OCI-LY7 (cell line): Measurements from ENCODE around the gene PPP1R16B. TPM values are rescaled to one million over a fixed set of nuclear protein-coding genes. Genes with fewer than 3 reads are reported as not detected.
A peak's percentile ranks its signal among the peaks of the same experiment; 100 is the strongest.

Experiments used
- BruUV-seq: library from RNA; stranded (reverse); fragments of 400-500 nt; replicated peaks from 2 replicates; lab custom pipeline; 2021; lab: Mats Ljungman, UMichigan
- CTCF ChIA-PET: fragments of 300-600 bp; sonication (Branson Sonifier 250); formaldehyde crosslinking; loops from one replicate; lab custom pipeline; 2022; ENCODE audit warnings: antibody characterized with exemption; ENCODE audit not compliant: unreplicated experiment; lab: Charles Lee
- POLR2A ChIA-PET: fragments of 300-600 bp; sonication (Branson Sonifier 250); formaldehyde crosslinking; loops from one replicate; lab custom pipeline; 2022; ENCODE audit warnings: antibody characterized with exemption; lab: Charles Lee
- DNase-seq: peaks from one replicate; pipeline ENCODE4 v3.0.0-alpha.2; 2015; ENCODE audit warnings: low spot score
- H2AFZ ChIP-seq: fragments of 200-600 bp; sonication (generic), shearing (Covaris generic); 2 replicates; pipeline ENCODE4 v1.6.1; 2014; ENCODE audit warnings: mild to moderate bottlenecking, antibody characterized with exemption, low read length, moderate library complexity
- H3K27ac ChIP-seq: fragments of 200-600 bp; sonication (generic); 2 replicates; pipeline ENCODE4 v1.5.1; 2014; ENCODE audit warnings: mixed run types, low read depth, mild to moderate bottlenecking, moderate library complexity, low read length, inconsistent platforms; ENCODE audit not compliant: poor library complexity, severe bottlenecking
- H3K36me3 ChIP-seq: fragments of 200-600 bp; sonication (generic); 2 replicates; pipeline ENCODE4 v1.6.1; 2014; ENCODE audit warnings: mild to moderate bottlenecking, antibody characterized with exemption, low read length, moderate library complexity, mixed read lengths; ENCODE audit not compliant: insufficient read depth
- H3K4me1 ChIP-seq: fragments of 200-600 bp; sonication (generic); 2 replicates; pipeline ENCODE4 v1.5.1; 2014; ENCODE audit warnings: mild to moderate bottlenecking, low read length; ENCODE audit not compliant: insufficient read depth, poor library complexity, severe bottlenecking
- H3K4me2 ChIP-seq: fragments of 200-600 bp; sonication (generic); 2 replicates; pipeline ENCODE4 v1.6.1; 2014; ENCODE audit warnings: mild to moderate bottlenecking, low read length
- H3K4me3 ChIP-seq: fragments of 200-600 bp; sonication (generic); 2 replicates; pipeline ENCODE4 v1.5.1; 2014; ENCODE audit warnings: mild to moderate bottlenecking, low read depth, low read length; ENCODE audit not compliant: poor library complexity, severe bottlenecking
- H3K79me2 ChIP-seq: fragments of 200-600 bp; sonication (generic); 2 replicates; pipeline ENCODE4 v1.6.1; 2016; ENCODE audit warnings: low read depth, mild to moderate bottlenecking, low read length, moderate library complexity, mixed read lengths; ENCODE audit not compliant: insufficient read depth
- H3K9me2 ChIP-seq: fragments of 200-600 bp; sonication (generic); 2 replicates; pipeline ENCODE4 v1.6.1; 2016; ENCODE audit warnings: mild to moderate bottlenecking, low read length, mixed read lengths; ENCODE audit not compliant: insufficient read depth
- H3K9me3 ChIP-seq: fragments of 200-600 bp; sonication (generic); 2 replicates; pipeline ENCODE4 v1.6.1; 2014; ENCODE audit warnings: mild to moderate bottlenecking, mixed run types, low read length, mixed read lengths
- H4K20me1 ChIP-seq: fragments of 200-600 bp; sonication (generic); 2 replicates; pipeline ENCODE4 v1.6.1; 2014; ENCODE audit warnings: mild to moderate bottlenecking, antibody characterized with exemption, low read length, moderate library complexity, mixed read lengths; ENCODE audit not compliant: insufficient read depth
- EZH2phosphoT487 ChIP-seq: fragments of 200-600 bp; sonication (generic); IDR thresholded peaks from 2 replicates; pipeline ENCODE4 v1.6.1; 2018; ENCODE audit warnings: low read depth, borderline replicate concordance, mild to moderate bottlenecking, mixed run types, antibody characterized with exemption, low read length, moderate library complexity, mixed read lengths
- intact Hi-C: fragments of 100-400 bp; cut with micrococcal nuclease; formaldehyde crosslinking; loops from one replicate; pipeline ENCODE4 v1.10.0; 2022; ENCODE audit not compliant: unreplicated experiment
- total RNA-seq, 2 experiments: library from RNA; depleted of rRNA in 1 of 2; stranded (reverse); fragments of >200 nt in 1 of 2; shearing (Covaris generic) in 1 of 2; gene quantifications; 2 replicates each; pipeline ENCODE4 v1.2.3, GENCODE V29; 2014 to 2022
- TF ChIP-seq, protein P1 (sequence below): fragments of 200-600 bp; sonication (generic); conservative IDR thresholded peaks from 2 replicates; pipeline ENCODE4 v1.5.1; 2014; ENCODE audit warnings: mild to moderate bottlenecking, antibody characterized with exemption, low read length, moderate library complexity, mixed read lengths

Gene PPP1R16B
- total RNA-seq, 2 experiments from 2014 or later, result 45.4 to 49.7 TPM

DNA sequence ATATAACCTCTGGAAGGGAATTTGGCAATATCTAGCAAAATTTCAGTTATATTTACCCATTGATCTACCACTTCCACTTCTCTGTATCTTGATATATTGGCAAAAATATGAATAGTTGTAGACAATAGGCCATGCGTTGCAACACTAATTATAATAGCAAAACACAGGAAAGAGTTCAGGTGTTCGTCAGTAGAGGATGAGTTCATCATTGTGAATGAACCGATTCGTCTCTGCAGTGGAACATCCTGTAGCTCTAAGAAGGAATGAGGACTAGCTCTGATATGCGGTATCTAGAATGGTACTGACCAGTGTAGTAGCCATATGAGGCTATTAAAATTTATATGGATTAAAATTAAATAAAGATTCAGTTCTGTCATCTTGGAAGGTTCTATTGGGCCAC lies 129.0 kb downstream of the PPP1R16B start:
- POLR2A ChIA-PET, result interaction anchor here (1.1 kb wide), 1 partner anchor 26 kb away, joined by 7 read pairs; no protein-coding TSS in a partner anchor
- CTCF ChIA-PET, result no interaction called here
- H3K79me2 ChIP-seq, result peaks cover 100% of the 10 kb centered on the region

DNA sequence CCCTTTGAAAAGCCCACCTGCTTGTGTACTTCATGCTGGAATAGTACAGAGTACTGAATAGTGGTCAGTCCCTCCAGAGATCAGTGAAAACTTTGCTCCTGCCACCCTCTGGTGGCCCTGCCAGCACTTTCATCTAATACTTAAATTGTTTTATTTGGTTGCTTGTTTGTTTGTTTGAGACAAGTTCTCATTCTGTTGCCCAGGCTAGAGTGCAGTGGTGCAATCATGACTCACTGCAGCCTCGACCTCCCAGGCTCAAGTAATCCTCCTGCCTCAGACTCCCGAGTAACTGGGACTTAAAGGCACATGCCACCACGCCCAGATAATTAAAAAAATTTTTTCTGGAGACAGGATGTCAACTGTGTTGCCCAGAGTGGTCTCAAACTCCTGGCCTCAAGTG lies 129.8 kb downstream of the PPP1R16B start:
- Histone ChIP-seq H3K4me3 (no peak overlapping the region), H3K36me3 (peaks cover 96% of the 10 kb centered on the region), H3K27ac (no peak overlapping the region), H3K79me2 (peaks cover 100% of the 10 kb centered on the region), H3K4me2 (no peak overlapping the region), H3K9me2 (no peaks in the 10 kb centered on the region), H4K20me1 (peaks cover 62% of the 10 kb centered on the region), H2AFZ (no peak overlapping the region), H3K9me3 (no peaks in the 10 kb centered on the region), H3K4me1 (peaks cover 29% of the 10 kb centered on the region)
- BruUV-seq, result no TSS peak
- POLR2A ChIA-PET, result no interaction called here
- TF ChIP-seq, protein P1, sequence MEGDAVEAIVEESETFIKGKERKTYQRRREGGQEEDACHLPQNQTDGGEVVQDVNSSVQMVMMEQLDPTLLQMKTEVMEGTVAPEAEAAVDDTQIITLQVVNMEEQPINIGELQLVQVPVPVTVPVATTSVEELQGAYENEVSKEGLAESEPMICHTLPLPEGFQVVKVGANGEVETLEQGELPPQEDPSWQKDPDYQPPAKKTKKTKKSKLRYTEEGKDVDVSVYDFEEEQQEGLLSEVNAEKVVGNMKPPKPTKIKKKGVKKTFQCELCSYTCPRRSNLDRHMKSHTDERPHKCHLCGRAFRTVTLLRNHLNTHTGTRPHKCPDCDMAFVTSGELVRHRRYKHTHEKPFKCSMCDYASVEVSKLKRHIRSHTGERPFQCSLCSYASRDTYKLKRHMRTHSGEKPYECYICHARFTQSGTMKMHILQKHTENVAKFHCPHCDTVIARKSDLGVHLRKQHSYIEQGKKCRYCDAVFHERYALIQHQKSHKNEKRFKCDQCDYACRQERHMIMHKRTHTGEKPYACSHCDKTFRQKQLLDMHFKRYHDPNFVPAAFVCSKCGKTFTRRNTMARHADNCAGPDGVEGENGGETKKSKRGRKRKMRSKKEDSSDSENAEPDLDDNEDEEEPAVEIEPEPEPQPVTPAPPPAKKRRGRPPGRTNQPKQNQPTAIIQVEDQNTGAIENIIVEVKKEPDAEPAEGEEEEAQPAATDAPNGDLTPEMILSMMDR, result peak; percentile 53
- TF ChIP-seq EZH2phosphoT487, result no peak
- intact Hi-C loops, result no loop called here
- no peak for DNase-seq
- CTCF ChIA-PET, result no interaction called here

More for the DNA sequence above, 129.0 kb downstream of the PPP1R16B start:
- no peak for TF ChIP-seq EZH2phosphoT487
- TF ChIP-seq, protein P1, result no peak
- no peaks in the 10 kb centered on the region for H3K9me3 ChIP-seq
- no peak overlapping the region for H3K4me3 ChIP-seq
- BruUV-seq, result TSS peak; percentile 12
- intact Hi-C loops, result no loop called here
- H3K4me2 ChIP-seq, result no peak overlapping the region
- no peak for DNase-seq
- peaks cover 62% of the 10 kb centered on the region for H4K20me1 ChIP-seq
- peaks cover 96% of the 10 kb centered on the region for H3K36me3 ChIP-seq
- no peak overlapping the region for H2AFZ ChIP-seq
- H3K27ac ChIP-seq, result no peak overlapping the region
- no peaks in the 10 kb centered on the region for H3K9me2 ChIP-seq
- H3K4me1 ChIP-seq, result peaks cover 37% of the 10 kb centered on the region

DNA sequence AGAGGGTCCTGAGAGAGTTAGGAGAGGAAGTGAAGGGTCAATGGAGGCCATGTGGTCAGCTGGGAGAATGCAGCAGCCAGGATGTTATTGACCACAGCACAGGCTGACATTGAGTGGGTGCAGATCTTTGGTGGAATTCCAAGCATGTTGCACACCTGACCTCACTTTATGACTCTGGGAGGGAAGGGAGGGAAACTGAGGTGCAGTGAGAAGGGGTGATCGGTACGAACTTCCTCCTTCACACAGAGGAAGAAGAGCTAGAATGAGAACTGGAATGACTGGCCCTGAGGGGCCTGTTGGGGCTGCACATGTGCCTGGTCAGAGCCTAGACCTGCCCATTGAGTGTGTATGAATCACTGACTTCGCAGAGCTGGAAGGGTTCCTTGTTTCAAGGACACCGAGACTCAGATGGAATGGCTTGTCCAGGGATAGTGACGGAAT lies 130.5 kb downstream of the PPP1R16B start:
- Histone ChIP-seq H3K9me3 (no peaks in the 10 kb centered on the region), H3K36me3 (peaks cover 98% of the 10 kb centered on the region), H3K9me2 (no peaks in the 10 kb centered on the region), H2AFZ (no peak overlapping the region), H3K79me2 (peaks cover 100% of the 10 kb centered on the region), H3K27ac (no peak overlapping the region), H4K20me1 (peaks cover 68% of the 10 kb centered on the region), H3K4me1 (peaks cover 23% of the 10 kb centered on the region), H3K4me2 (no peak overlapping the region), H3K4me3 (no peak overlapping the region)
- POLR2A ChIA-PET, result interaction anchor here (0.7 kb wide), 1 partner anchor 67 kb away, joined by 3 read pairs; no protein-coding TSS in a partner anchor
- no peak for DNase-seq
- intact Hi-C loops, result no loop called here
- no peak for TF ChIP-seq EZH2phosphoT487
- TF ChIP-seq, protein P1, result no peak
- CTCF ChIA-PET, result no interaction called here
- BruUV-seq, result no TSS peak
